Panc1 (cell line): ENCODE data around the gene RPAP2.

ENCODE experiments used
- POLR2AphosphoS5 ChIP-seq: IDR thresholded peaks from 2 replicates; pipeline ENCODE4 v1.6.1; 2012; ENCODE audit warnings: mild to moderate bottlenecking, low read depth, low read length, moderate library complexity
- REST ChIP-seq, 2 experiments: IDR thresholded peaks; 2 replicates each; pipeline ENCODE4 v1.6.1; 2011 to 2012; ENCODE audit warnings: low read depth in 2 of 2, control low read depth in 1 of 2, low read length in 1 of 2, mild to moderate bottlenecking in 1 of 2, moderate library complexity in 1 of 2; ENCODE audit not compliant: insufficient read depth in 1 of 2
- TCF7L2 ChIP-seq: IDR thresholded peaks from 2 replicates; pipeline ENCODE4 v1.6.1; 2011; ENCODE audit warnings: mild to moderate bottlenecking, low read depth, low read length, inconsistent platforms
- TF ChIP-seq, protein P1 (sequence below): fragments of 450-650 bp; IDR thresholded peaks from 2 replicates; pipeline ENCODE4 v1.5.1; 2017; ENCODE audit warnings: mild to moderate bottlenecking

GRCh38 chr1:92445865-92446264, 147.0 kb downstream of the RPAP2 start:
- TF ChIP-seq, protein P1, sequence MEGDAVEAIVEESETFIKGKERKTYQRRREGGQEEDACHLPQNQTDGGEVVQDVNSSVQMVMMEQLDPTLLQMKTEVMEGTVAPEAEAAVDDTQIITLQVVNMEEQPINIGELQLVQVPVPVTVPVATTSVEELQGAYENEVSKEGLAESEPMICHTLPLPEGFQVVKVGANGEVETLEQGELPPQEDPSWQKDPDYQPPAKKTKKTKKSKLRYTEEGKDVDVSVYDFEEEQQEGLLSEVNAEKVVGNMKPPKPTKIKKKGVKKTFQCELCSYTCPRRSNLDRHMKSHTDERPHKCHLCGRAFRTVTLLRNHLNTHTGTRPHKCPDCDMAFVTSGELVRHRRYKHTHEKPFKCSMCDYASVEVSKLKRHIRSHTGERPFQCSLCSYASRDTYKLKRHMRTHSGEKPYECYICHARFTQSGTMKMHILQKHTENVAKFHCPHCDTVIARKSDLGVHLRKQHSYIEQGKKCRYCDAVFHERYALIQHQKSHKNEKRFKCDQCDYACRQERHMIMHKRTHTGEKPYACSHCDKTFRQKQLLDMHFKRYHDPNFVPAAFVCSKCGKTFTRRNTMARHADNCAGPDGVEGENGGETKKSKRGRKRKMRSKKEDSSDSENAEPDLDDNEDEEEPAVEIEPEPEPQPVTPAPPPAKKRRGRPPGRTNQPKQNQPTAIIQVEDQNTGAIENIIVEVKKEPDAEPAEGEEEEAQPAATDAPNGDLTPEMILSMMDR = no peak
- TF ChIP-seq POLR2AphosphoS5 = no peak
- TF ChIP-seq REST (IDR thresholded peaks at IDR 0.05; ENCODE audit: insufficient read depth in 1 of 2, low read depth in 2 of 2, low read length in 1 of 2) = no peak
- no peak for TF ChIP-seq TCF7L2
